OCI-LY3 (cell line): Measurements from ENCODE around the gene CCBE1.

ENCODE experiments used
- CTCF ChIP-seq: fragments of 200-600, 300-600 bp; sonication (generic); IDR thresholded peaks from 2 replicates; pipeline ENCODE4 v1.5.1; 2014; ENCODE audit warnings: antibody characterized with exemption, low read length, low read depth
- EZH2phosphoT487 ChIP-seq: fragments of 200-600 bp; shearing (Covaris generic); IDR thresholded peaks from 2 replicates; pipeline ENCODE4 v1.6.1; 2018; ENCODE audit warnings: antibody characterized with exemption, mixed run types, low read depth

GRCh38 chr18:59672235-59672711 is 24.9 kb downstream of the CCBE1 start:
- TF ChIP-seq CTCF (no peak), EZH2phosphoT487 (no peak)
